Hepatic stellate cell (primary cell): ENCODE measurements around the gene MB21D2.

ENCODE experiments used
- DNase-seq: peaks from one replicate; pipeline ENCODE4 v3.0.0; 2011; ENCODE audit warnings: low spot score

MB21D2 gene

DNA sequence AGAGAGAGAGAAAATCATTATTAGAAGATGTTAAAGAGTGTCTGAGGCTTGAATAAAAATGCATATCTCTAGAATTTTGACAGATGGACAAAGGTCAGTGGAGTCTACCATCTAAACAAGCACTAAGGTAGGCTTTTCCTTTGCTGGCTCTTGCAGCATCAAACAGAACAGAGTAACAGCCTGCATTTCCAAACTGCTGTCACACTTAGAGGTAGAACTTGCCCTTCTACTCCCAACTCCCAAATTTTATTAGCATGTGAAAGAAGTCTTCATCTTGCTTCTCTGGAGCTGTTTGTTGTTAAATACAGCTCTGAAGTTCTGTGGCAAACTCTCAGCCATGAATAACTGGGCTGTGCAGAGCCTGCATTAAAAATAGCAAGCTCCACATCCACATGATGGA is 4.1 kb upstream of the MB21D2 start:
- no peak for DNase-seq

- DNase-seq = no peak
Observed at GRCh38 chr3:192920411-192920810, 2.8 kb upstream of the MB21D2 start.

DNA sequence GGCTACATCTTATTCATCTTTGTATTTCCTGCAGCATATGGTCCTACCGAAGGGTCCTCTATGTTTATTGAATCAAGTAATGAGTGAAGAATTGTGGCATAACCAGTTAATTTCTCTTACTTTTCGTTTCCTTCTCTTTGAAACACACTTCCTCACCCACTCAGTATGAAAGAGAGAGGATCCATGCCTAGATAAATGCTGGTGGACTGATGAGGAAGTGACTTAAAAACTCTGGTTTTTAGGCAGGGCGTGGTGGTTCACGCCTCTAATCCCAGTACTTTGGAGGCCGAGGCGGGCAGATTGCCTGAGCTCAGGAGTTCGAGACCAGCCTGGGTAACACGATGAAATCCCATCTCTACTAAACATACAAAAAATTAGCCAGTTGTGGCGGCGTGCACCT is 2.2 kb upstream of the MB21D2 start:
- DNase-seq = no peak

- no peak for DNase-seq
Observed at GRCh38 chr3:192918275-192918588, 576 bp upstream of the MB21D2 start.

DNA sequence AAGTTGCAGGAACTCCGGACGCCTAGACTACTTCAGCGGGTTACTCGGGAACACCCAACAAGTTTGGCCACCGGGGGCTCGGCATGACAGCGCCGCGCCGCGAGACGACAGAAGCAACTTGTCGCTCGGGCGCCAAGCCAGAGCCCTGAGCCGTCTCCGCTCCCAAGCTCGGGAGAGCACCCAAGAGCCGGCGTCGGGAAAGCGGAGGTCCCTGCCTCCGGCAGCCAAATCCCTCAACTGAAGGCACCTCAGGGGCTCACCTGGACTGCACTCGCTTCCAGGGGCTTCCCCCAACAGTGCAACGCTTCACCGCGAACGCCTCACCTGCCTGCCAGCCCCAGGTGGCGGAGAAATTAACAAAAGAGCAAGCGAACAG is 640 bp downstream of the MB21D2 start:
- peak; percentile 70 for DNase-seq

GRCh38 chr3:192916371-192917027 is 1.2 kb downstream of the MB21D2 start:
- no peak for DNase-seq

- no peak for DNase-seq
Observed at GRCh38 chr3:192915722-192916121, 1.9 kb downstream of the MB21D2 start.

DNA sequence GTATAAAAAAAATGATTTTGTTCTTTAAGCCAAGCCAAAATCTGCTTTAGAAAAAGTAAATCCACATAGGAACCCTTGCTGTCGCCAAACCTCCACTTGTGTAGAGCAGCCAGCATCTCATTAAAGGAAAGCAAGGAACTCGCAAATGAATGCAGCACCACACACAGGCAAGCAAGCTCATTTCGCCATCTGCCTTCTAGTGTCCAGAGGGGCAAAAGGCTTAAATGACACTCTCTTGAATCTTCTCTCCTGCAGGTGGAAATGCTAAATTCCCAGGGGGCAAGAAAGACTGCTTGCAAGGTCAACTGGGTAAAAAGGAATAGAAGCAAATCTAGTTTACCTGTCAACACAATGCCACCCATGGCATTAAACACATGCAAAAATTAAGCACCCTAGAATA is 2.4 kb downstream of the MB21D2 start:
- DNase-seq = peak; percentile 16

- no peak for DNase-seq
Observed at GRCh38 chr3:192914848-192915247, 2.8 kb downstream of the MB21D2 start.

- no peak for DNase-seq
Observed at GRCh38 chr3:192913540-192913939, 4.1 kb downstream of the MB21D2 start.

- DNase-seq = no peak
Observed at GRCh38 chr3:192911293-192911692, 6.4 kb downstream of the MB21D2 start.

DNA sequence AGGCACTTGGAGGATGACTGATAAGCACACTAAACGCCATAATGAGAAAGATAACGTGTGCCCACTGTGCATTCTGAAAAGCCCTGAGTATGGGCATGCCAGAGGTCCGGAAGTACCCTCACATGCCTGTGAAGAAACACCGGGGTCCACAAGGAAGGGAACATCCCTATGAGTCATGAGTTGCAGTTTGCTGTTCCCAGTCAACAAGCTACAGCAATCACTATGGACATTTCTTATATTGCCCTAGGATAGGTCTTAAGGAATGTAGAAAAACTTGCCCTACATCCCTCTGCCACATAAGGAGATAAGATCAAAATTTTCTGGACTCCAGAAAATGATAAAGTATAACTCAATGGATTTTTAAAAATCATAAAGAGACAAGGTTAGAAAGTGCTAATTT is 9.9 kb downstream of the MB21D2 start:
- DNase-seq = no peak

GRCh38 chr3:192906940-192907339 is 10.7 kb downstream of the MB21D2 start:
- DNase-seq = no peak

- DNase-seq = no peak
Observed at GRCh38 chr3:192905980-192906678, 11.5 kb downstream of the MB21D2 start.

GRCh38 chr3:192904632-192905289 is 12.9 kb downstream of the MB21D2 start:
- DNase-seq = no peak

- no peak for DNase-seq
Observed at GRCh38 chr3:192902549-192902948, 15.1 kb downstream of the MB21D2 start.

DNA sequence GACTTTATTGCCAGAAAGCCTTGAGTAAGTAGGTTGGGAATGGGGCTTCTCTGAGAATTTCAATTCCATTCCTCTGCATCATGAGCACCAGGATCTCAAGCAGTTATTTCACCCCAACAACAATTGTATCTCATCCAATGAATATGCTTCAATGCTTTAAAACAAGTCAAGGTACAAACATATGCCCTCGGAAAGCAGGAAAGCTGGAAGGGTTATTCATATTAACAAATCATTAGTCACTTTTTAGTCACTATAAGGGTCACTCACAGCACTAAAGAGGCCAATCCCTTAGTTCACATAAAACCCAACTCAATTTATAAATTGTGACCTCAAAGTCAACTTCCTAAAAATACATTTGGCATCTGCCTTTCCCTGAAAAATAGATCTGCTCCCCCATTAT is 16.2 kb downstream of the MB21D2 start:
- DNase-seq = peak; percentile 68

DNA sequence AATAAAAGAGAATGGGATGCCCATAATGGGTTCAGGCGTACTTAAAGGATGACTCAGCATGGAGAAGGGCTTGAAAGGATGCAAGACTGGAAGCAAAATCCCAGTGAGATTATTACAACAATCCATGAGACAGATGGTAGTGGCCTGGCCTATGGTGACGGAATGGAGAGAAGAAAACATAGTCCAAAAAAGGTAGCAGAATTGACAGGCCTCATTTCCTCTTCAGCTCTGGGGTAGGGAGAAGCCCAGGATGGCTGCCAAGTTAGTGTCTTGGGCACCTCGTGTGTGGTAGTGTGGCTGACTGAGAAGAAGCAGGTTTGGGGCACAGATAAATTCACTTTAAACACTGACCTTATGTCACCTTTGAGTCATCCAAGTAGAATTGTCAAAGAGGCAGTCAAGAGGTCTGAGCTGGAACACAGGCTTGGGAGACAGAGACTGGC is 18.1 kb downstream of the MB21D2 start:
- DNase-seq = peak; percentile 71

DNA sequence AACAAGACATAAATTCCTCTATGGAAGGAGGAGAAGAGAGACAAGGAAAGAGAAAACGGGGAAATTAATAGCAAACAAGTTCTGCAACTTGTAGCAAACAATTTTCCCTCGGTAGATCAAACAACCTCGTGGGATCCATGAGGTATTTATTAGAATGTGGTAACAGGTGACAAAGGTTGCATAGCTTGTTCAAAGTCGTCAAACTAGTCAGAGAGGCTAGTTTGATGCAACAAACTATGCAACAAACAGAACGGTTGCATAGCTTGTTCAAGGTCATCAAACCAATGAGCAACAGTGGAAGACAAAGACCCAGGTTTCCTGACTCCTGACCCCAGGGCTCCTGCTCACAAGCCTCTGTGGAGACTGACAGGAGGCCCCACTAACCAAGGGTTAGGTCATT is 20.7 kb downstream of the MB21D2 start:
- DNase-seq = no peak

- no peak for DNase-seq
Observed at GRCh38 chr3:192896208-192896607, 21.4 kb downstream of the MB21D2 start.

- DNase-seq = no peak
Observed at GRCh38 chr3:192894676-192895075, 23.0 kb downstream of the MB21D2 start.

DNA sequence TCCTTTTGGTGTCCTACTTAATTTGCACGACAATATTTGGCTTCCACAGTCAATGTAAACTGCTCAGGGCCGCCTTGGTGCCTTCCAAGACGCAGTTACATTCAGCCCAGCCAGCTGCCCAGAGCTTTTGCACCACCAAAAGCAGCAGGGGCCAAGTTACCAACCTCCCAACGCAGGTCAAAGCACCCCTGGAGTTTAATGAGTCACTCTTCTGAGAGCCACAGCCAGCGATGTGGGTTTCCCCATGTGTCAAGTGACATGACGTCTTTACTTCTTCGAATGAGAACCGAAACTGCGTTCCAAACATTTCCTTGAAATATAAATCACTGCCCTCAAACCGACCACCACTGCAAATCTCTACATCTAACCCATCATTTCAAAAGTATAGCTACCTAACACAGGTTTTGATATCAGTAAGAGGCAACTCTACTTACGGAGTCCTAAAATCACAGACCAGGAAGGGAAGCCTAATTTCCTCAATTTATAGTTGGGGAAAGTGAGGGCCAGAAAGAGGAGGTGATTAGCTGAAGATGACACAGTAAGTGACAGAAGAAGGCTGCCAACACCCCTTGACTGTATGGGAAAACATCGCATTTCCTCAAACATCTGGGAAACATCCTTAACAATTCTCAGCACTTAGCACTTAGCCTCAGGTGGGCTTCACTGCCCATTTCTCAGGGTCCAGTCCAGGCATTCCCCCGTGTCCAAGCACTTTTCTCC is 24.5 kb downstream of the MB21D2 start:
- DNase-seq = peak; percentile 71
